HG03175 (cell line): ENCODE measurements around the gene PAMR1.
A peak's percentile ranks its signal among the peaks of the same experiment; 100 is the strongest.

Experiments
- ATAC-seq: cut with Tn5 transposase; IDR thresholded peaks from one replicate; pipeline ENCODE4 v1.9.1; 2021; ENCODE audit warnings: mild to moderate bottlenecking, moderate library complexity; ENCODE audit not compliant: unreplicated experiment

Gene PAMR1

GRCh38 chr11:35501776-35502175 is 23.6 kb downstream of the PAMR1 start:
- ATAC-seq: no peak

GRCh38 chr11:35500744-35501143 is 24.7 kb downstream of the PAMR1 start:
- no peak for ATAC-seq

- no peak for ATAC-seq
Measured at GRCh38 chr11:35496416-35496815, 29.0 kb downstream of the PAMR1 start.

GRCh38 chr11:35494957-35495490 is 30.4 kb downstream of the PAMR1 start:
- ATAC-seq: no peak

GRCh38 chr11:35491231-35491871 is 34.1 kb downstream of the PAMR1 start:
- ATAC-seq: no peak

- ATAC-seq: no peak
Measured at GRCh38 chr11:35488117-35488516, 37.3 kb downstream of the PAMR1 start.

- ATAC-seq: no peak
Measured at GRCh38 chr11:35487532-35488078, 37.8 kb downstream of the PAMR1 start.

- no peak for ATAC-seq
Measured at GRCh38 chr11:35486934-35487333, 38.5 kb downstream of the PAMR1 start.

- ATAC-seq: no peak
Measured at GRCh38 chr11:35486446-35486845, 39.0 kb downstream of the PAMR1 start.

GRCh38 chr11:35485656-35486322 is 39.6 kb downstream of the PAMR1 start:
- ATAC-seq: peak; percentile 88

- ATAC-seq: no peak
Measured at GRCh38 chr11:35484435-35484834, 41.0 kb downstream of the PAMR1 start.

- ATAC-seq: no peak
Measured at GRCh38 chr11:35483131-35483820, 42.1 kb downstream of the PAMR1 start.

- no peak for ATAC-seq
Measured at GRCh38 chr11:35479731-35480130, 45.7 kb downstream of the PAMR1 start.

GRCh38 chr11:35478471-35479091 is 46.8 kb downstream of the PAMR1 start:
- ATAC-seq: no peak

- ATAC-seq: no peak
Measured at GRCh38 chr11:35477901-35478300, 47.5 kb downstream of the PAMR1 start.

- ATAC-seq: no peak
Measured at GRCh38 chr11:35474688-35475087, 50.7 kb downstream of the PAMR1 start.

- no peak for ATAC-seq
Measured at GRCh38 chr11:35473795-35474374, 51.5 kb downstream of the PAMR1 start.

GRCh38 chr11:35470616-35471015 is 54.8 kb downstream of the PAMR1 start:
- no peak for ATAC-seq

- no peak for ATAC-seq
Measured at GRCh38 chr11:35466058-35466457, 59.4 kb downstream of the PAMR1 start.

GRCh38 chr11:35464308-35464707 is 61.1 kb downstream of the PAMR1 start:
- ATAC-seq: no peak

- ATAC-seq: no peak
Measured at GRCh38 chr11:35463331-35463751, 62.1 kb downstream of the PAMR1 start.
